Liver (tissue), 9 donors: ENCODE measurements around the gene RASGRP1. TPM values are rescaled to one million over a fixed set of nuclear protein-coding genes. Genes with fewer than 3 reads are reported as not detected.

Experiments used
- DNase-seq: peaks from one replicate; pipeline ENCODE4 v3.0.0-alpha.2; 2017; ENCODE audit warnings: low spot score
- H3K27ac ChIP-seq, 2 donors: one replicate each; pipeline ENCODE4 v1.7.0; 2013; ENCODE audit warnings: inconsistent platforms in 2 of 2, low read length in 2 of 2, control low read depth in 1 of 2, low read depth in 1 of 2, mild to moderate bottlenecking in 1 of 2
- H3K27me3 ChIP-seq, 4 donors: one replicate each; pipeline versions ENCODE4 v1.6.1 to v1.7.0; 2013; ENCODE audit warnings: low read length in 3 of 4, inconsistent platforms in 1 of 4, mild to moderate bottlenecking in 1 of 4, moderate library complexity in 1 of 4; ENCODE audit not compliant: control insufficient read depth in 4 of 4, insufficient read depth in 4 of 4
- H3K36me3 ChIP-seq, 4 donors: one replicate each; pipeline versions ENCODE4 v1.6.1 to v1.7.0; 2013; ENCODE audit warnings: low read length in 3 of 4, mild to moderate bottlenecking in 3 of 4, low read depth in 1 of 4, moderate library complexity in 1 of 4; ENCODE audit not compliant: control insufficient read depth in 4 of 4, insufficient read depth in 3 of 4
- H3K4me1 ChIP-seq, 4 donors: one replicate each; pipeline versions ENCODE4 v1.6.1 to v1.7.0; 2013; ENCODE audit warnings: low read length in 3 of 4, mild to moderate bottlenecking in 3 of 4, moderate library complexity in 1 of 4; ENCODE audit not compliant: control insufficient read depth in 4 of 4, insufficient read depth in 4 of 4
- H3K4me3 ChIP-seq, 3 donors: one replicate each; pipeline versions ENCODE4 v1.6.1 to v1.7.0; 2013; ENCODE audit warnings: low read length in 3 of 3, control low read depth in 1 of 3, low read depth in 1 of 3, mild to moderate bottlenecking in 1 of 3
- H3K9ac ChIP-seq, 2 donors: one replicate each; pipeline ENCODE4 v1.7.0; 2013; ENCODE audit warnings: low read length in 2 of 2, mild to moderate bottlenecking in 2 of 2, moderate library complexity in 2 of 2, control low read depth in 1 of 2, low read depth in 1 of 2
- H3K9me3 ChIP-seq, 4 donors: one replicate each; pipeline versions ENCODE4 v1.6.1 to v1.7.0; 2013; ENCODE audit warnings: low read length in 3 of 4; ENCODE audit not compliant: control insufficient read depth in 4 of 4
- ATF3 ChIP-seq: IDR thresholded peaks from 2 replicates; pipeline ENCODE4 v1.6.1; 2016; ENCODE audit warnings: antibody characterized with exemption
- CTCF ChIP-seq: fragments of 150-350 bp; IDR thresholded peaks from 2 replicates; pipeline ENCODE4 v1.5.1; 2017; ENCODE audit warnings: improper control_type of control experiment, low read depth, low read length; ENCODE audit not compliant: missing input control
- EGR1 ChIP-seq, 2 donors: IDR thresholded peaks; 2 replicates each; pipeline ENCODE4 v1.6.1; 2016 to 2018; ENCODE audit warnings: antibody characterized with exemption in 2 of 2, low read depth in 2 of 2
- FOXA1 ChIP-seq: IDR thresholded peaks from 2 replicates; pipeline ENCODE4 v1.6.1; 2016; ENCODE audit warnings: antibody characterized with exemption
- FOXA2 ChIP-seq: IDR thresholded peaks from 2 replicates; pipeline ENCODE4 v1.6.1; 2016; ENCODE audit warnings: antibody characterized with exemption
- GABPA ChIP-seq, 2 donors: IDR thresholded peaks in 1 of 2; conservative IDR thresholded peaks in 1 of 2; 2 replicates each; pipeline ENCODE4 v1.6.1; 2016; ENCODE audit warnings: antibody characterized with exemption in 2 of 2, mild to moderate bottlenecking in 1 of 2, moderate library complexity in 1 of 2
- HNF4A ChIP-seq, 2 donors: conservative IDR thresholded peaks; 2 replicates each; pipeline ENCODE4 v1.6.1; 2016; ENCODE audit warnings: antibody characterized with exemption in 2 of 2, mild to moderate bottlenecking in 2 of 2
- HNF4G ChIP-seq: IDR thresholded peaks from 2 replicates; pipeline ENCODE4 v1.6.1; 2016; ENCODE audit warnings: antibody characterized with exemption
- JUND ChIP-seq, 2 donors: IDR thresholded peaks; 2 replicates each; pipeline ENCODE4 v1.6.1; 2016; ENCODE audit warnings: antibody characterized with exemption in 2 of 2
- MAX ChIP-seq: IDR thresholded peaks from 2 replicates; pipeline ENCODE4 v1.6.1; 2016; ENCODE audit warnings: antibody characterized with exemption
- NR2F2 ChIP-seq: IDR thresholded peaks from 2 replicates; pipeline ENCODE4 v1.6.1; 2016; ENCODE audit warnings: antibody characterized with exemption
- REST ChIP-seq: IDR thresholded peaks from 2 replicates; pipeline ENCODE4 v1.6.1; 2016; ENCODE audit warnings: antibody characterized with exemption, mild to moderate bottlenecking
- RXRA ChIP-seq, 2 donors: IDR thresholded peaks; 2 replicates each; pipeline ENCODE4 v1.6.1; 2017 to 2018; ENCODE audit warnings: antibody characterized with exemption in 2 of 2, mild to moderate bottlenecking in 1 of 2
- SP1 ChIP-seq: IDR thresholded peaks from 2 replicates; pipeline ENCODE4 v1.6.1; 2018; ENCODE audit warnings: antibody characterized with exemption, mild to moderate bottlenecking
- TAF1 ChIP-seq: conservative IDR thresholded peaks from 2 replicates; pipeline ENCODE4 v1.6.1; 2016; ENCODE audit warnings: antibody characterized with exemption, mild to moderate bottlenecking
- YY1 ChIP-seq: IDR thresholded peaks from 2 replicates; pipeline ENCODE4 v1.6.1; 2016; ENCODE audit warnings: antibody characterized with exemption, mild to moderate bottlenecking
- ZBTB33 ChIP-seq: IDR thresholded peaks from 2 replicates; pipeline ENCODE4 v1.6.1; 2016; ENCODE audit warnings: antibody characterized with exemption
- WGBS: extraction: QIAGEN DNeasy Blood & Tissue Kit; methylation state at CpG from one replicate; pipeline ENCODE4 v1.1.7; 2013; 5-methylcytosine and 5-hydroxymethylcytosine counted together
- polyA plus RNA-seq, 2 donors: library from polyadenylated mRNA; stranded (reverse) in 1 of 2; unstranded in 1 of 2; fragments of 200-250 nt in 1 of 2; fragments of >200 nt in 1 of 2; fragmentation: Nextera tagmentation in 1 of 2; extraction: Ambion mirVana in 1 of 2; gene quantifications; one replicate each; pipeline versions ENCODE4 v1.2.1 to v1.2.3, GENCODE V29; 2013 to 2015
- total RNA-seq, 2 donors: library from RNA; depleted of rRNA; stranded (reverse); fragments of >200 nt; gene quantifications; one replicate each; pipeline ENCODE4 v1.2.3, GENCODE V29; 2014
- donor health status: healthy.
- donor health status: healthy.
- donor health status: healthy.
- donor health status: healthy.
- donor health status: healthy.

The RASGRP1 gene
- total and polyA plus RNA-seq, 4 donors, result 0.17 to 0.75 (median 0.47) TPM

GRCh38 chr15:38522922-38523321 is 41.7 kb downstream of the RASGRP1 start:
- Histone ChIP-seq H3K36me3 (no peaks in the 10 kb centered on the region), H3K9me3 (no peaks in the 10 kb centered on the region), H3K27ac (no peak overlapping the region), H3K9ac (no peak overlapping the region), H3K27me3 (peaks cover 0 to 4% (median 0%) of the 10 kb centered on the region in 4 donors), H3K4me1 (no peaks in the 10 kb centered on the region), H3K4me3 (no peak overlapping the region)
- no peak for DNase-seq
- 87% methylated on average over 4 of the region's 4 CpGs for WGBS
- TF ChIP-seq NR2F2 (no peak), GABPA (IDR thresholded peaks at IDR 0.05 in 1 of 2, conservative IDR thresholded peaks at IDR 0.05 in 1 of 2) (no peak), RXRA (IDR thresholded peaks at IDR 0.05) (no peak), CTCF (no peak), ZBTB33 (no peak), FOXA2 (no peak), REST (no peak), FOXA1 (no peak), YY1 (no peak), HNF4G (no peak), JUND (IDR thresholded peaks at IDR 0.05) (no peak), ATF3 (no peak), EGR1 (IDR thresholded peaks at IDR 0.05; ENCODE audit: low read depth in 2 of 2) (no peak)

- 56% methylated on average over 5 of the region's 5 CpGs for WGBS
- no peak for DNase-seq
- Histone ChIP-seq H3K27ac (no peak overlapping the region), H3K4me3 (no peak overlapping the region), H3K27me3 (peaks cover 0 to 5% (median 2%) of the 10 kb centered on the region in 4 donors), H3K9ac (no peak overlapping the region), H3K36me3 (no peaks in the 10 kb centered on the region), H3K9me3 (no peaks in the 10 kb centered on the region), H3K4me1 (no peaks in the 10 kb centered on the region)
- no peak for TF ChIP-seq SP1
- TF ChIP-seq HNF4A (conservative IDR thresholded peaks at IDR 0.05), result no peak
- TF ChIP-seq JUND (IDR thresholded peaks at IDR 0.05), result no peak
- no peak for TF ChIP-seq YY1
- no peak for TF ChIP-seq TAF1
- TF ChIP-seq NR2F2, result no peak
- TF ChIP-seq GABPA (IDR thresholded peaks at IDR 0.05 in 1 of 2, conservative IDR thresholded peaks at IDR 0.05 in 1 of 2), result no peak
- no peak for TF ChIP-seq FOXA2
- no peak for TF ChIP-seq CTCF
- TF ChIP-seq ATF3, result no peak
- no peak for TF ChIP-seq FOXA1
- no peak for TF ChIP-seq EGR1 (IDR thresholded peaks at IDR 0.05; ENCODE audit: low read depth in 2 of 2)
- TF ChIP-seq MAX, result no peak
- TF ChIP-seq HNF4G, result no peak
- TF ChIP-seq RXRA (IDR thresholded peaks at IDR 0.05), result no peak
- TF ChIP-seq REST, result no peak
Observed at GRCh38 chr15:38521316-38521715, 43.3 kb downstream of the RASGRP1 start.
